ENCODE results near the gene TBC1D8.

- no peak for TF ChIP-seq POLR2A (IDR thresholded peaks at IDR 0.05)
- no peak for TF ChIP-seq CTCF (IDR thresholded peaks at IDR 0.05)
Observed at GRCh38 chr2:101094351-101094750, 56.8 kb downstream of the TBC1D8 start.

Measured in body of pancreas (tissue), 4 donors.